ENCODE measurements around the gene C11orf42. TPM values are rescaled to one million over a fixed set of nuclear protein-coding genes. Genes with fewer than 3 reads are reported as not detected.

C11orf42 gene
- total RNA-seq, 4 donors from 2014 or later, result not detected

DNA sequence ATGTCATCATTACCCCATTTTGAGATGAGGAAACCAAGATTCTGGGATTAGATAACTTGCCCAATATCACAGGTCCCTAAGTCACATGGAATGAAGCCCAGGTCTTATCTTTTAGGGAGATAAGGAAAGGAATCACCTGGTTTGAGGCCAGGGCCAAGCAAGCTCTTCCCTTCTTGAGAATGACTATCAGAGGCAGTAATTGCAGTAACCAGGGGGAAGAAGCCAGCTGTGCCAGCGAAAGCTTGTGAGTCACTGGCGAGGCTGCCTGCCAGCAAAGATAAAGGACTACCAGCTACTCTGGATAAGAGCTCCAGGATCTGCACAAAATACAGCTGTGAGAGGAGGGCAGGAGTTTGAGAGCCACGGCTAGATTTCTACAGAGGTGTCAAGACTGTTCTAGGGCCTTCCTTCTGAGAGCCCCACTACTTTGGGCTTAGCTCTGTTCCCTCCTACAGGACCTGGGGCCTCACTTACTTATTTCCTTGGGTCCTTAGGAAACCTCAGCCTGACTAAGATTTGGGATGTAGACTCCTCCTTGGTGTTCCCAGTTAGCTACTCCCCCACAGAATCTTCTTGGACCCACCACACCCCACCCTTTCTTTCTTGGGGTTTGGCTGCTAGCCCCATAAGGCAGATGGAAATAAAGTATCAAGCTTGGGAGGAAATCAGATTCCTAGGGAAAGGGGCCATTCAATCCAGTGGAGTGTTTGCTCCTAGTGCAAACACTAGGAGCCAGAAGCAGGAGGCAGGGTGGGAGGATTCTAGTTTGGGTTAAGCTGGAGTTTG, 44.6 kb downstream of the C11orf42 start:
- ATAC-seq (no peak), DNase-seq (peak in 1 of 2 donors; percentile 47)
- Histone ChIP-seq H3K9me3 (no peaks in the 10 kb centered on the region), H3K36me3 (no peaks in the 10 kb centered on the region), H3K4me3 (no peak overlapping the region), H3K4me1 (no peaks in the 10 kb centered on the region), H3K27me3 (no peaks in the 10 kb centered on the region), H3K27ac (no peak overlapping the region)
- in situ Hi-C loops (cut with MboI; ENCODE audit: low sequenced_read_pairs in 4 of 4) (loop anchor here (5.0 to 25.0 kb wide), 4 partner anchors 102 to 237 kb away; partner anchors contain the start of genes ARFIP2 (in 3 of the 4), DNHD1 (in 3 of the 4) and TIMM10B (in 3 of the 4)), intact Hi-C loops (cut with DNase I; ENCODE audit: low total_unique reads) (loop anchor here (2.0 kb wide), 1 partner anchor 65 kb away; no protein-coding TSS in a partner anchor)
- no peak for TF ChIP-seq POLR2A (IDR thresholded peaks at IDR 0.05)
- TF ChIP-seq, protein P1, sequence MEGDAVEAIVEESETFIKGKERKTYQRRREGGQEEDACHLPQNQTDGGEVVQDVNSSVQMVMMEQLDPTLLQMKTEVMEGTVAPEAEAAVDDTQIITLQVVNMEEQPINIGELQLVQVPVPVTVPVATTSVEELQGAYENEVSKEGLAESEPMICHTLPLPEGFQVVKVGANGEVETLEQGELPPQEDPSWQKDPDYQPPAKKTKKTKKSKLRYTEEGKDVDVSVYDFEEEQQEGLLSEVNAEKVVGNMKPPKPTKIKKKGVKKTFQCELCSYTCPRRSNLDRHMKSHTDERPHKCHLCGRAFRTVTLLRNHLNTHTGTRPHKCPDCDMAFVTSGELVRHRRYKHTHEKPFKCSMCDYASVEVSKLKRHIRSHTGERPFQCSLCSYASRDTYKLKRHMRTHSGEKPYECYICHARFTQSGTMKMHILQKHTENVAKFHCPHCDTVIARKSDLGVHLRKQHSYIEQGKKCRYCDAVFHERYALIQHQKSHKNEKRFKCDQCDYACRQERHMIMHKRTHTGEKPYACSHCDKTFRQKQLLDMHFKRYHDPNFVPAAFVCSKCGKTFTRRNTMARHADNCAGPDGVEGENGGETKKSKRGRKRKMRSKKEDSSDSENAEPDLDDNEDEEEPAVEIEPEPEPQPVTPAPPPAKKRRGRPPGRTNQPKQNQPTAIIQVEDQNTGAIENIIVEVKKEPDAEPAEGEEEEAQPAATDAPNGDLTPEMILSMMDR (IDR thresholded peaks at IDR 0.05 in 4 of 5, conservative IDR thresholded peaks at IDR 0.05 in 1 of 5), result no peak

DNA sequence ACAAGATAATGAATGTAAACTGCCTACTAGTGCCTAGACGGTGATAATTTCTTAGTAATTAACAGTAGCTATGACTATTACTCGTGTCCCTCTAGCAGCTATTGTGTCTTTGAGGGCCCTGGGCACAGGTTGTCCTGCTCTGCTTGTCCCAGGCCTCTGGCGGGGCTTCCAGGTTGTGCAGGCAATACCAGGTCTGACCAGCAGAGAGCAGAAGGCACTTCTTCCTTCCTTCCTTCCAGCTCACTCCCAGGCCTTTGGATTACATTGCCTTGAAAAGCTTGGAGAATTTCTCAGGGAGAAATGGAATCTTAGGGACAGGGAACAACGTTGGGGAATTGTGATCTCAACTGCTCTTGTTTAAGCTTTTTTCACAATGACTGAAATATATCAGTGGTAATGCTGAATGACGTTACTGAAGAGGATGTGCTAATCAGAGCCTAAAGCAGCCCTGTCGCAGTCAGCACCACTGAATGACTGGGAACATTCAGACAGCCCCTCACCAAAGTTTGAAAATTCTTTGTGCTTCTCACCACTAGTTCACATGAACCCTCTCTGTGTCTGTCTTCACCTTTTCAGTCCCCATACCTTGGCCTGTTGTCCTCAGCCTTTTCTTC, 45.9 kb downstream of the C11orf42 start:
- in situ Hi-C loops (cut with MboI; ENCODE audit: low sequenced_read_pairs in 4 of 4) (loop anchor here in 1 of 4 donors (5.0 kb wide), 1 partner anchor 101 kb away; no protein-coding TSS in a partner anchor), intact Hi-C loops (cut with DNase I; ENCODE audit: low total_unique reads) (loop anchor here (1.0 to 2.0 kb wide), 3 partner anchors 64 to 102 kb away; no protein-coding TSS in a partner anchor)
- no peak overlapping the region for H3K27ac ChIP-seq

DNA sequence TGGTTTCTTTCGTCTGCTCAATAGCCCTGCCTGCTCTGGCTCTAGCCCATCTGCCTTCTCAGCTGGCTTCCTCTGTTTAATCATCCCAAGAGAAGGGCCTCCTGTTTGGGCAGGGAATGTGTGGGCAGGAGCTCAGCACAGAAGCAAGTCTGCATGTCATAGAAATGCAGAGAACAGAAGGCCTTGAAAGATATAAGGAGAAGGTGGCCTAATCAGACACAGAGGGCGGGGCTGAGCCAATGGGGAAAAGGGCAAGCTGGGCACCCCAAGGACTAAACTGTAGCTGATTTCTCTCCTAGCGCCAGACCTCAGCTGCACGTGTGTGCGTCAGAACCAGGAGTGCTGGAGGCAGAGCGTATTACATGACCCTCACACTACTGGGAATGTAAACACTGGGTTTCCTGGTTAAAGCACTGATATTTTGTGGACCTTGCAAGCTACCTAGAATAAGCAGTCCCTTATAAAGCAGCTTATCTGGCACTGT, 46.7 kb downstream of the C11orf42 start:
- DNase-seq (no peak), ATAC-seq (no peak)
- Histone ChIP-seq H3K27ac (no peak overlapping the region), H3K36me3 (no peaks in the 10 kb centered on the region), H3K4me3 (no peak overlapping the region), H3K4me1 (no peaks in the 10 kb centered on the region), H3K27me3 (peaks cover 0 to 4% (median under 1%) of the 10 kb centered on the region in 3 donors), H3K9me3 (no peaks in the 10 kb centered on the region)
- in situ Hi-C loops (cut with MboI; ENCODE audit: low sequenced_read_pairs in 4 of 4) (loop anchor here in 1 of 4 donors (5.0 kb wide), 1 partner anchor 100 kb away; no protein-coding TSS in a partner anchor), intact Hi-C loops (cut with DNase I; ENCODE audit: low total_unique reads) (loop anchor here (1.0 to 2.0 kb wide), 3 partner anchors 63 to 101 kb away; no protein-coding TSS in a partner anchor)
- TF ChIP-seq, protein P1 (IDR thresholded peaks at IDR 0.05 in 4 of 5, conservative IDR thresholded peaks at IDR 0.05 in 1 of 5), result no peak
- TF ChIP-seq POLR2A (IDR thresholded peaks at IDR 0.05), result no peak

More for the DNA sequence above, 45.9 kb downstream of the C11orf42 start:
- no peak overlapping the region for H3K4me3 ChIP-seq
- H3K27me3 ChIP-seq, result no peaks in the 10 kb centered on the region
- no peaks in the 10 kb centered on the region for H3K9me3 ChIP-seq
- TF ChIP-seq, protein P1 (IDR thresholded peaks at IDR 0.05 in 4 of 5, conservative IDR thresholded peaks at IDR 0.05 in 1 of 5), result peak; percentile 69 to 92 (median 77)
- no peak for TF ChIP-seq POLR2A (IDR thresholded peaks at IDR 0.05)
- H3K36me3 ChIP-seq, result no peaks in the 10 kb centered on the region
- DNase-seq, result peak in 1 of 2 donors; percentile 59
- H3K4me1 ChIP-seq, result no peaks in the 10 kb centered on the region
- ATAC-seq, result peak; percentile 76 to 94

DNA sequence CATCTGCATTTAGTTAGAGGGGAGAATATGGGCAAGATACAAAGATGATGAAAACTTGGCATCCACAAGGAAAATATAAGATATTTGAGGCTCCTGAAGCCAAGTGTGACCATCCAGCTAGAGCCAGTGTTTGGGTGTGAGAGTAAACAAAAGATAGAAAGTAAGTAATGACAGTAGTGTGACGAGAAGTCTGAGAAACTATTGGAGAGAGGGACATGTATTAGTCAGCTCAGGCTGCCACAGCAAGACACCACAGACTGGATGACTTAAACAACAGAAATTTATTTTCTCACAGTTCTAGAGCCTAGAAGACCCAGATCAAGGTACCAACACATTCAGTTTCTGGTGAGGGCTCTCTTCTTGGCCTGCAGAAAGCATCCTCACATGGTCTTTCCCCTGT, 47.8 kb downstream of the C11orf42 start:
- Histone ChIP-seq H3K27me3 (peaks cover 7 to 14% (median 12%) of the 10 kb centered on the region in 3 donors), H3K27ac (no peak overlapping the region), H3K4me1 (no peaks in the 10 kb centered on the region), H3K36me3 (no peaks in the 10 kb centered on the region), H3K9me3 (no peaks in the 10 kb centered on the region), H3K4me3 (no peak overlapping the region)
- ATAC-seq (no peak), DNase-seq (no peak)
- intact Hi-C loops (cut with DNase I; ENCODE audit: low total_unique reads) (no loop called here), in situ Hi-C loops (cut with MboI; ENCODE audit: low sequenced_read_pairs in 4 of 4) (loop anchor here in 1 of 4 donors (5.0 kb wide), 1 partner anchor 99 kb away; no protein-coding TSS in a partner anchor)
- no peak for TF ChIP-seq POLR2A (IDR thresholded peaks at IDR 0.05)
- TF ChIP-seq, protein P1 (IDR thresholded peaks at IDR 0.05 in 4 of 5, conservative IDR thresholded peaks at IDR 0.05 in 1 of 5), result no peak
